Glomerular visceral epithelial cell (primary cell): ENCODE results near the gene ACTR2.

Experiments used
- DNase-seq: peaks from one replicate; pipeline ENCODE4 v3.0.0-alpha.2; 2016; ENCODE audit errors: extremely low spot score

Gene ACTR2

DNA sequence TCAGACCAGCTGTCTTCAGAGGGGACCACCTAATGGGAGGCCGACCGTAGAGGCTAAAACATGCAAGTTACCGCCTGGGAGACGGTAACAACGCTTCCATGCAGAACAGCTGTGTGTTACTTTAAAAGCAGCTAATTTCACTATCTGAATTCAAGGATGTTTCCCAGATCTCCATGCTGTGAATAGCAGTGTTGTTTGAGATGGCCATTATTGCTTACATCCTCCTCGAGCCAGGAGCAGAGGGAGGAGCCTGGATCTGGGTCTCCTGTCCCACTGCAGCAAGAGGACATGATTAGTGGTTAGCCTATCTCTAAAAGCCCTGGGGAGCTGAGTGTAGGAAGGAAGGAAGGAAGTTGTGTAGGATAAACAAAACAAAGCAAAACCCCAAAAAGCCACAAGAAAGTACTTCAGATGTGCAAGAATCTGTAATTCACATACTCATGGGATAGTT lies 50.9 kb downstream of the ACTR2 start:
- no peak for DNase-seq

DNA sequence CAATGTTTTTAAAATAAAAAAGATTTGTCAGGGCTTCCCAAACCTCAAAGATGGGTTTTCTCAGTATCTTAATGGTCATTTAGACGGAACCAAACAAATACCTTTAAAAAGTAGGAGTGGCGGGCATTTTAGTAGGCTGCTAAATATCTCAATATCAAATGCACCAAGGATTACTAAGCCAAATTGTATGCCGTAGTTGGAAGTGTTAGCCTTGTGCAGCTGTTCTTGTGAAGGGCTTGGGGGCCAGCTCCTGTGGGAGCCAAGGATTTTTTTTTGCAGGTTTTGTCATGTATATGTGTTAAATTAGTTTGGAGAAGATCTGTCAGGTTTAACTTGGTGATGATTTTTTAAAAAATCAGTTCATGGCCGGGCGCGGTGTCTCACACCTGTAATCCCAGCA lies 52.1 kb downstream of the ACTR2 start:
- no peak for DNase-seq

DNA sequence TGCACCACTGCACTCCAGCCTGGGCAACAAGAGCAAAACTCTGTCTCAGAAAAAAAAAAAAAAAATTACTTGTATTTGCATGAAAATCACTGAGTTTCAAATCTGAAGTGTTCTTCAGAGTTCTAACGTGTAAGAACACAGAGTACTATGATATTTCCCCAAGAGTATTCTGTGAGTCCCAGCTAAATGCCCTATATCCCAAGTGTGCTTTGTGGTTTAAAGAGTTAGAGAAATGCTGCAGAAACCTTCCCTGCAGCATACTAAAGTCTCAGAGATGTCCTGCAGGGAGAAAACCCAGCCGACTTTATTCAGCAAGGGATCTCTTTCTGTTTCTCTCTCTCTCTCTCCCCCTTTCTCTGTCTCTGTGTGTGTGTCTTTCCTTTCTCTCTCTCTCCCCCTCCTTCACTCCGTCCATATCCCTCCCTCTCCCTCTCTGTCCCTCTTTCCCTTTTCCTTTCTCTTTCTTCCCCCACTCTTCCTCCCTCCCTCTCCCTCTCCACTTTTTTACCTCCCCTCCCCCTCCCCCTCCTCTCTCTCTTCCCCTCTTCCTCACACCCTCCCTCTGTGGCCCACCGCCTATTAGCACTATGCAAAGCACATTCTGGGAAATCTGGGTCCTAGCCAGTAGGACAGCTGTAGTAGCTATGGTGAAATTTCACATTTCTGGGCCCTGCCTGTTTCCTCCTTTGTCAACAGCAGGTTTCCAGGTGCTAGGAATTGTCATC lies 54.2 kb downstream of the ACTR2 start:
- no peak for DNase-seq

DNA sequence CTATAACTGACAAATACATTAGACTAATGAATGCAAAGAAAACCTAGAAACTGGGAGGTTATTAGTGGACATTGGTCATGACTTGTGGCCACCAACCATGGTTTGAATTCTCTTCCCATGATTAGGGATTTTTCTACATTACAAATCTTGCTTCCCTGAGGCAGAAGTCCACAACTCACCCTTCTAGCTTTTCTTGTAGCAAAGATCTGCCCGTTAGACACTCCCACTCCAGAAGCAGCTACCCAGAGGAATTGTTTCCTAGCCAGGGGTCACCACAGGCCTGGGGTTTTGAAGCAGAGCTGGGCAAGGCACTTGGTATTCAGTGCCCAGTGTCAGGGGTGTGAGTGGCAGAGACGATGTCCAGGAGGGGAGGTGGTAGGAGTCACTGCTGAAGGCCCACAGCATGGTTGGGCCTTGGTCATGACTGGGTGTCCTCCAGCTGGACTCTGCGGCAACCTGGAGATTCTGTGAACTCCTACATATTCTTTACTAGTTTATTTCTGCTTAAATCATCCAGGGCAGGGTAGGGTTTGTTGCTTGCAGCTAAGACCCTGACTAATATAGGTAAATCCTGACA lies 54.9 kb downstream of the ACTR2 start:
- no peak for DNase-seq

DNA sequence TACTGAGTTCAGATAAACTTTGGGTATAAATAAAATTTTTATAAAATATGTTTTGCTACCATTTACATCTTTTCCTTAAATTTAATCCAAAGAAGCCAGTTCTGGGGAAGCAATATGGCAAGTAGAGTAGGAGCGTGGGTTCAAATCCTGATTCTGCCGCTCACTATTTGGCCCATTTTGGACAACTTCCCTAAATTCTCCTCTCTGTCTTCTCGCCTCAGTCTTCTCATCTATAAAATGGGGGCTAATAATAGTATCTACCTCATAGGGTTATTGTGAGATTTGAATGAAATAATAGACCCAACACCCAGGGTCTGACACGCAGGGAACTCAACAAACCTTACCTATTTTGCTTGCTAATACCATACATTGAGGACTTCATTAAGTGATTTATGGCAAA lies 59.7 kb downstream of the ACTR2 start:
- DNase-seq = no peak

DNA sequence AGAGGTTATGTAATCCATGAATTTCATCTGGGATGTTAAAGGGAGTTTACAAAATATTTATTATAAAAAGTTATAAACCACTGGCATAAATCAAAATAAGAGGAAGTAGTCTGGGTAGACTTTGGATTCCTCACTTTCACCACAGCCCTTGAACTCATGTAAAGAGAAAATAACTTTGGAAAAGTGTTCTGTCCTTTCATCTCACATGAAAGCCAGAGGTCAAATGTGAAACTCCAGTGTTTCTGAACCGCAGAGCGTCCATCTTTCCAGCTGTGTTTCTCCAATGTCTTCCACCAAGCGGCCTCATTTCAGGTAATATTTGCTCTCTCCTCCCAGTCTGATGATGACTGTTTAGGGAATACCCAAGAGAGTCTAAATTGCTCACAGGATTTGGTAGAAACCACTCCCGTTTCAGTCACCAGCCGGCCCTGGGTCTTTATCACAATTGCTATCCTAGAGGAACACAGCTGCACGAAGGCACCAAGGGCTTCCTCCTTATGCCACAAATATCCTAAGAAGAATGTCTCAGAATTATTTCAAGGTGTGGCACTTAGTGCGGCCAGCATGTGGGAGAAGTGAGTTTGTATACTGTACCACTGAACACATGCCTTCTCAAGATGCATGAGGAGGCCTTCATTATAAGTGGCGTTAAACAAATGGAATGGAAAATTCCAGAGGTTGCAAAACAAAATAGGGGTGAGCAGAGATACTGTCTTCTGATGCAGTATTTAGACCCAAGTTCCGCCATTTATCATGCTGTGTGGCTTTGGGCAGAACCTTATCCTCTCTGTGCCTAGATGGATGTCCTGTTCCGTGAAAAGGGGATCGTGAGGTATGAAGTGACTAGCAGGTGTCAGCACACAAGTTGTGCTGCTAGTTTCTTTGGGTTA lies 63.8 kb downstream of the ACTR2 start:
- DNase-seq = no peak

DNA sequence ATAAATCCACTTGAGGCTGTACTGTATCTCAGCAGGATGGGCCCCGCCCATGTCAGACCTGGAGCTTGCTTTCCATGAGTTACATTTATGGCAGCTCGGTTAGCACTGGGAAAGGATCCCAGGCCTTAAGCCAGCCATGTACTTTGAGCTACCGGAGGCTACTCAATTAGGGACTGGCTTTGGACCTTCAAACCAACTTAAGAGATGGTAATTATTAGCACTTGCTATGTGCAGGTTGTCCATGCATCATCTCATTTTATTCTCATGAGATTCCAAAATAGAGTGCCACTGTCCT lies 64.4 kb downstream of the ACTR2 start:
- no peak for DNase-seq

DNA sequence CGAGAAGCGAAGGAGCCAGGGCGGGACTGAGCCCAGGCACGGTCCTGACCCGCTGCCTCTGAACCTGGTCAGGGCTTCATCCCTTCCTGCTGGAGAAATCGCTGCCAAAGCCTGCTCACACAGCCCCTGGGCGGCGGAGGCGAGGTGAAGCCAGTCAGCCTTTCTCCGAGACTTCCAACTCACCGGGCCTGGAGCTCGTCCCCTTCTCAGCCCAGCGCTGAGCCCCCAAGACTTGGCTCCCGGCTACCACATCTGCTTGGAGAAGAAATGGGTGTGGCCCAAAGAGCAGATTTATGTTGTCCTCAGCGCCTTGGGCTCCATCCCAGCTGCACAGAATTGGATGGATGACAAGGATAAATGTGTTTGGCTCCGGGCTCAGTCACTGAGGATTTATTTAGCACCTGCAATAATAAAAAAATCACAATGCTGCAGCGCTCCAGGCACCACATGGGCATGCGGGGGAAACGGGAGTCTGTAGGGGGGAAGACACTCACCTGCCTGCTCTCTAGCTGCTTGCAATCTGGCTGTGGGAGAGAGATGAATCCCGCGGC lies 64.9 kb downstream of the ACTR2 start:
- no peak for DNase-seq

DNA sequence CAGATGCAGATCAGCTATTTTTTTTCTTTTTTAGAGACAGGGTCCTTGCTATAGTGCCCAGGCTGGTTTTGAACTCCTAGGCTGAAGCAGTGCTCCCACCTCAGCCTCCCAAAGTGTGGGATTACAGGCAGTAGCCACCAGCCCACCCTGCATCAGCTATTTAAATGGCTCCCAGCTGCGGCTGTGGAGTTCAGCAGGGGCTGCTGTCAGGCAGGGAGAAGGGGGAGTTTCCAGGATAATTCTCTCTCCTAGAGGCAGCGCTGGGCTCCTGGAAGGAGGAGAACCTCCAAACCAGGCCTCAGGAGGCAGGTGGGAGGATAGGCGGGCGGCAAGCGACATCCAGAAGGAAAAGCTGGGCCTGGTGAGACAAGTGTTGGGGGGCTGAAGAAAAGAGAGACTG lies 65.7 kb downstream of the ACTR2 start:
- no peak for DNase-seq

DNA sequence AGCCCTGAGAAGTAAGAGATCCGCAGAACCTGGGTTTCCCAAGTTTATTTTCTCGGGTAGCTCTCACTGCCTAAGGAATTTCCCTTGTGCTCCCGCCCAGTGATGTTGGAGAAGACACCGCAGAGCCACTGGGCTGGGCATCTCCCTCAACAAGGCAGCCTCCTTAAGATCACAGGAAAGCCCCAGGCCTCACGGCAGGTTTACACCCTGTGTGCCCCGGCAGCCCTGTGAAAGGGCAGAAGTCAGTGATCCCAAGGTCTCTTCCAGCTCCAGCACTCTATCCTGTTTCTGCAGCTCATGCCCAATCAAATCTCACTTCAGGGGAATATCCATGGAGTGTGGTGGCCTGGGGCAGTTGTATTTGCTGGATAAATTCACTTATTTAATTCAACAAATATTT lies 66.5 kb downstream of the ACTR2 start:
- no peak for DNase-seq

DNA sequence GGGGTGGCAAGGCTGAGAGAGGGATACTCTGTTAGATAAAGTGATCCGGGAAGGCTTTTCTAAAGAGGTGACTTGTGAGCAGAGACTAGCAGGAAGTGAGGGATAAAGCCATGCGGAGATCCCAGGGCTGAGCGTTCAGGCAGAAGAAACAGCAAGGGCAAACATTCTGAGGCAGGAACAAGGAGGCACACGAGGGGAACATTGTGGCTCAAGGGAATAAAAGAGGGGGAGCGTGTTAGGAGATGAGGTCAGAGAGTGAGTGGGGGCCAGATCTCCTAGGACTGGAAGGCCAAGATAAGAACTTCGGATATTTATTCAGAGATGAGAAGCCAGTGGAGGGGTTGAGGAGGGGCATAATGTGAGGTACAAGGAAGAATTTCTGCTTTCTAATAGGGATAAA lies 67.1 kb downstream of the ACTR2 start:
- DNase-seq = peak; percentile 14

DNA sequence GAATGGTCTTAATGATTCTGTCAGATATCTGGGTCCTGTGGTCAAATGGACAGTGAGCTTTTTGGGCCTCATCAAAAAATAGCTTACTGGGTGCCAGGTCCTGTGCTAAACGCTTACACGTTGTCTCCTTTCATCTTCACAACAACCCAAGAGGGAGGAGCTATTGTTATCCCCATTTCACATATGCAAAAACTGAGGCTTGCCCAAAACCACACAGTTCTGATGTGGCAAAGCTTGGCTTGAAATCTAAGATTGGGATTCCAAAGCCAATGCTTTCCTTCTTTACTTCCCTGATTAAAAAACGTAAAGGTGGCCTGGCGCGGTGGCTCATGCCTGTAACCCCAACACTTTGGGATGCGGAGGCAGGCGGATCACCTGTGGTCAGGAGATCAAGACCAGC lies 69.3 kb downstream of the ACTR2 start:
- DNase-seq = no peak

DNA sequence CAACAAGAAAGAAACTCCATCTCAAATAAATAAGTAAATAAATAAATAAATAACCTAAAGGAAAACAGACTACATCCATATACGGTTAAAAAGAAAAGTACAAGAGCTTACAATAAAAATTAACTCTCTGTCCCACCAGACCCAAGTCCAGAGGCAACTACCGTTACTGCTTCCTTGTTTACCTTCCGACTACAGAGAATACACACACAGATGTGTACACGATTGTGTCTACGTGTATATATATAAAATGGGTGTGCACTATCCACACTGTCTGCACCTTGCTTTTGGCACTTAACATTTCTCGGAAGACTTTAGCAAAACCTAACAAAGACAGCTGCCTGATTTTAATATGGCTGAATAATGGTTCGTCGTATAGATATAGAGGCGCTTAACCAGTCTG lies 69.9 kb downstream of the ACTR2 start:
- DNase-seq = no peak

DNA sequence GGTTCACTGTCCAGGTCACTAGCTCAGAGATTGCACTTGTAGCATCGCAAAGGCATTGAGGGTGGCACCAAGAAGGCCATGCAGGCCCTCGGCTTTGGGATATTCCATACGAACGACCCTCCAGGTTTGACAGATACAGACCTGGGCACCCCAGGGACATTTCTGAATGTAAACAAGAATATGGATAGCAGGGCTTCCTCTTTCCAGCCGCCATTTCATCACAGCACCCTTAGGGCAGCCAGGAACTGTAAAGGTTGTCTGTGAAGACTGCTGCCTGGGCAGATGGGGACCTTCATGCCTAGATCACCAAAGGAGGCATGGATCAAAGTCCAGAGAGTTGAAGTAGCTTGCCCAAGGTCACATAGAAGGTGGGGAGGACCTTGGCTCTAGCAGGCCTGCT lies 70.5 kb downstream of the ACTR2 start:
- DNase-seq = no peak

DNA sequence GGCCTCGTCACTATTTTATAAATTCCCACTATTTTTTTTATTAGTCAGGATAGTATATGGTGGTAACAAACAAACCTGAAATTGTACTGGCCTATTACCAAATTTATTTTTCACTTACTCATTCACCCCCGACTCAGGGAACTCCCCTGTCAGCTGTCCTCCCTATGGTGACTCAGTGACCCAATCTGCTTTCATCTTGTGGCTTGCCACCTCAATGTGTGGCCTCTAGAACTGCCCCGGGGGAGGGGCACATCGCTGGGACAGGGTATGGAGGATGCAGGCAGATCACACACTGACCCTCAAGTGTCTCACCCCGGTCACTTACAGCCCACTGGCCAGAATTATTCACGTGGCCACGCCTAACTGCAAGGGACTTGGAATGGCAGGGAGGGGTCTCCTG lies 71.6 kb downstream of the ACTR2 start:
- peak; percentile 21 for DNase-seq

DNA sequence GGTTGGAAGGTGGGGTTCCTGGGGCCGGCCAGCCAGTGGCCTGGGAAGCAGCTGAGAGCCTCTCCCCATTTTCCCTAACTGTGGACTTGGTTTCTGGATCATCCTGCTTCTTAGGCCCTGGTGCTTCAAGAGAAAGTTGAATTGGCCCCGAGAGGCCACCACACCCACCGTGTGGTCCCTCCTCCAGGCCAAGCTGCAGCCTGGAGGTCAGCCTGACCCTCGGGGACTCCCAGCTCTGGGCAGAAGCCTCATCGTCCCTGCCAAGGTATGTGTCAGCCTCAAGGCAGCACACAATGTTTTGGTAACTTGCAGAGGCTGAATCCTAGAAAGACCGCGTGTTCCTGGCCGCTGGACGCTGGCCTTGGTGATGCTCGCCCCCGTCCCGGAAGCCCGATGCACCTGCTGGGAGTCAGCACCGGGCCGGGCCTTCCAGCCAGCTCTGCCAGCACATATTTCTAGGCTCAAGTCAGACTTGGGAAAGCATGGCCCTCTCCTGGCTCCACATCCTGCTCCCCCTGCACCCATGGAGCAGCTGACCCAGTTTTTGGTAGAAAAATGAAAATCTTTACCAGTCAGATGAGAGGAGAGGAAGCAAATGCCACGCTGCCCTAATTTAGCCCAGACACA lies 72.6 kb downstream of the ACTR2 start:
- DNase-seq = peak; percentile 35

DNA sequence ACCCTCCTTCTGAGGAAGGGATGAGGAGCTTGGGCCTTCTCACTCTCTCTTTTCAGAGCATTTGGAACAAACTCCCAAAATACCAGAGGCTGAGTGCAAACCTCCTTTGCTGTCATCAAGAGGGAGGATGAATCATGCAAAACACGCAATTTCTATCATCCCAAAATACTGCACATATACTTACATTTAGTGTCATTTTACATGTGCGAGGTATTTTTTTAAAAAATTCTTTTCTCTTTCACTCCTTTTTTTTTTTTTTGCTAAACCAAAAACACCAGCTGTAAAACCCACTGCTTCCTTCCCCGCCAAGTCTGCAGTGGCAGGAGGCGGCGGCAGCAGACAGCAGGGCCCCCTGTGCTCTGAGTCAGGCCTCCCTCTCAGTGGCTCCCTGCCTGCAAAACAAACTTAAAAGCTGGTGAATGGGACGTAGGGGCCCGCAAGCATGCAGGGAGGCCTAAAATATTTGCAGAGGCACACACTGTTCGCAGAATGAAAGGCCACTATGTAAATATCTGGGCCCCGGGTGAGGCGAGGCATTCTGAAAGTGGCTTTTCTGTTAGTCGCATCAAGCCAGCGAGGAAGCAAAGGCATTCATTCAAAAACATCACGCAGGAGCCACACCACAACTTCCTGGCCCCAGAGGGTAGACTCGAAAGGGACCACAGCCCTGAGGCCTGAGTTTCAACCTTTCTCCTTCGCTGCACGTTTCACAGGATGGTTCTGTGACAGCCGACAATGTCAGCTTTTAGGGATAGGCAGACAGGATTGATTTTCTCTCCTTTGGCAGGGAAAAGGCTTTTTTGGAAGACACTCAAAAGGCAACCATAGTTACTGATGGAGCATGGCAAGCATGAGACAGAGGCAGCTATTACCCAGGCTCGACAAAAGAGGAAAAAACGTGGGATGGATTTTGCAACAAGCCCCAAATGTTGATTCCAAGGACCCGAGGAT lies 73.4 kb downstream of the ACTR2 start:
- DNase-seq = peak; percentile 53

DNA sequence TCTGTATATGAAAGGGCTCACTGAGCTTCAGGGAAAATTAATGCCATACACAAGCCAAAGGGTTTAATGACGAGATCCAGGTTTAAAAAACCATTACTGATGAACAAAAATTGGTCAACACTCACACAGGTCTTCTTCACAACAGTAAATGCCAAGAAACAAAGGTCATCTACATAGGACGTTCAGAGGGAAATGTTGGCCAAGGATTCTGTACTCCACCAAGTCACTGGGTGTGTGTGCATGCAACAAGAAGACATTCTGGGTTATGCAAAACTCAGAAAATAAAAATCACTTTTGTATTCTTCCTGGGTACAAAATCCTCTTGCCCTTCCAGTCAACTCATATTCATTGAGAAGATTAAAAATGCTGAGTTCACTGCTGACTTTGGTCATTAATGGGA lies 78.3 kb downstream of the ACTR2 start:
- DNase-seq = no peak

DNA sequence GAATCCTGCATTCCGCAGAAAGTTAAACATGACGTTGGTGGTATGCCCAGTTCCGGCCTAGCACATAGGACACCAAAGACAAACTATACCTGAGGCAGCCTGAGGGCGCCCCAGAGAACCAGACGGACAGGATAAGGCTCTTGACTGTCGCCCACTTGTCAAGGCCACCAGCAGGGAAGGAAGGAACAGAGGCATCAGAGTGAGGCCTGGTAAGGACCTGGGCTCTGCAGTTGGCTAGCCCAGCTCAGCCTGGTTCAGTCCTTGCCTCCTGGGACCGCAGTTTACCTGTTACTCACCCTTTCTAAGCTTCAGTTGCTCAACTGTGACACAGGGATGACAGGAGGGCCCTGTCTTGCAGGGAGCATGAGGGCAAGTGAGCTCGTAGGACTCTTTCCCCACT lies 82.1 kb downstream of the ACTR2 start:
- no peak for DNase-seq

DNA sequence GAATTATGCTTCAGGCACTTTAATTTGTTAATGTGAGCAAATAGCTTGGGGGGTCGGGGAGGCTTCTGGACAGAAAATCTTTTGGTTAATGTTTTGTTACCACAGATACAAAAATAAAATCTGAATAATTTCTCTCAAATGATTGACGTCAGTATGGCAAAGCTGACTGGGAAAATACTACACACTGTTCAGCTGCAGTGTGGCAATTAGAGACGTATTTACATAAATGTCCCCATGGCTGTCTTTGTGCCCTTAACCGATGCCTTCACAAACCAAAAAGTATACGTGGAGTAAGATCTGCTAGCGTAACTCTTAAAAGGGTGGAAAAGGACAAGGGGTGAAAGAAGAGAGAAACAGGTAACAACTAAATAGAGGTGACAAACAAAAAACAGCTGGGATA lies 83.4 kb downstream of the ACTR2 start:
- DNase-seq = no peak

DNA sequence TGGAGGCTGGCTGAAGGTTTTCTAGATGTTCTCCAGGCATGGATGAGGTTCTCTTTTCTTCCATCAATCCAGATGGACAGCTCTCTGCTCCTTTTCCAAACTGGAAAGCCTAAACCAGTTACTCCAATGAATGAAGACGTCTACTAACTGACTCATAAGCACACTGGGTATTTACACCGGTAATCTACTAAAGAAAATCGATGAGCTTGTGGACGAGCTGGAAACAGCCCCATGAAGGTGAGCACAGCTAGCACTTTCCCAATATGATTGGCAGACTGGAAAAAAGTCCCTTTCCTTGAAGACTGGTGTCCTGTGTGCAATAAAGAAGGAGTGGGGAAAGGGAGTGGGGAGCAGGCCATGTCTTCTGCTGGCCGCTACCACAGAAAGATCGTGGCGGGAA lies 84.0 kb downstream of the ACTR2 start:
- no peak for DNase-seq
